ENCODE results near the gene TRIM44. TPM values are rescaled to one million over a fixed set of nuclear protein-coding genes. Genes with fewer than 3 reads are reported as not detected.
"Not testable (repeated sequence)": the region's sequence is repeated elsewhere in the genome, so short reads cannot be mapped to it uniquely, and the experiment has no call there.

The TRIM44 gene
- total RNA-seq, 1 experiment from 2014 or later, result 81.4 TPM

DNA sequence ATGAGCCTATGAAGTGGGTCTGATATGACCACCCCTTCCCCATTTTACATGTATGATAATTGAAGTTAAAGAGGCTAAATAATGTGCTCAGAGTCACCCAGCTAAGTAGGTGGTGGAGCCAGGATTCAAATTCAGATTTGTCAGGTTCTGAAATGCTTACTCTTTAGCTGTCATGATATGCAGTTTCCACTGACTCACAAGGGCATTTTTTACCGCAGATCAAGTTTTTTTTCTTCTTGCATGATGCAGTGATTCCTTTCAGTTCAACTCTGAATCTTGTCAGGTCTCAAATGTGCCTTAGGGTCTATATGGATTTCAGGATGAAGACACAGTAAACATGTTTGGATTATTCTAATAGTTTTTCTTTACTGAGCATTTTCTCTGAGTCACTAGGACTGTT, 12.6 kb upstream of the TRIM44 start:
- Histone ChIP-seq H3K4me3 (ENCODE audit: low read depth, low read length) (no peak overlapping the region), H3K27me3 (replicated peaks; ENCODE audit: control insufficient read depth, insufficient read depth, low read length) (no peaks in the 10 kb centered on the region), H3K4me1 (no peaks in the 10 kb centered on the region), H3K9me3 (no peaks in the 10 kb centered on the region), H3K36me3 (ENCODE audit: control insufficient read depth, insufficient read depth, low read length) (no peaks in the 10 kb centered on the region)
- BruUV-seq (replicated peaks), result no TSS peak
- TF ChIP-seq, protein P1, sequence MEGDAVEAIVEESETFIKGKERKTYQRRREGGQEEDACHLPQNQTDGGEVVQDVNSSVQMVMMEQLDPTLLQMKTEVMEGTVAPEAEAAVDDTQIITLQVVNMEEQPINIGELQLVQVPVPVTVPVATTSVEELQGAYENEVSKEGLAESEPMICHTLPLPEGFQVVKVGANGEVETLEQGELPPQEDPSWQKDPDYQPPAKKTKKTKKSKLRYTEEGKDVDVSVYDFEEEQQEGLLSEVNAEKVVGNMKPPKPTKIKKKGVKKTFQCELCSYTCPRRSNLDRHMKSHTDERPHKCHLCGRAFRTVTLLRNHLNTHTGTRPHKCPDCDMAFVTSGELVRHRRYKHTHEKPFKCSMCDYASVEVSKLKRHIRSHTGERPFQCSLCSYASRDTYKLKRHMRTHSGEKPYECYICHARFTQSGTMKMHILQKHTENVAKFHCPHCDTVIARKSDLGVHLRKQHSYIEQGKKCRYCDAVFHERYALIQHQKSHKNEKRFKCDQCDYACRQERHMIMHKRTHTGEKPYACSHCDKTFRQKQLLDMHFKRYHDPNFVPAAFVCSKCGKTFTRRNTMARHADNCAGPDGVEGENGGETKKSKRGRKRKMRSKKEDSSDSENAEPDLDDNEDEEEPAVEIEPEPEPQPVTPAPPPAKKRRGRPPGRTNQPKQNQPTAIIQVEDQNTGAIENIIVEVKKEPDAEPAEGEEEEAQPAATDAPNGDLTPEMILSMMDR (IDR thresholded peaks at IDR 0.05; ENCODE audit: insufficient read depth in 1 of 2, low read depth in 1 of 2, low read length in 1 of 2, severe bottlenecking in 1 of 2, unreplicated experiment in 1 of 2), result no peak
- CTCF ChIA-PET, result no interaction called here
- no peaks in the 10 kb centered on the region for H3K9me3 Mint-ChIP-seq (ENCODE audit: unreplicated experiment)
- H3K4me1 Mint-ChIP-seq (ENCODE audit: low read depth, unreplicated experiment), result no peaks in the 10 kb centered on the region
- DNase-seq, result no peak
- no peak overlapping the region for H3K27ac Mint-ChIP-seq (ENCODE audit: unreplicated experiment)
- intact Hi-C loops (cut with micrococcal nuclease; ENCODE audit: unreplicated experiment), result no loop called here
- peaks cover 5% of the 10 kb centered on the region for H3K36me3 Mint-ChIP-seq (ENCODE audit: insufficient read depth, unreplicated experiment)
- no peak overlapping the region for H3K4me3 Mint-ChIP-seq (ENCODE audit: unreplicated experiment)
- POLR2A ChIA-PET, result no interaction called here
- H3K27me3 Mint-ChIP-seq (ENCODE audit: insufficient read depth, unreplicated experiment), result peaks cover 6% of the 10 kb centered on the region

DNA sequence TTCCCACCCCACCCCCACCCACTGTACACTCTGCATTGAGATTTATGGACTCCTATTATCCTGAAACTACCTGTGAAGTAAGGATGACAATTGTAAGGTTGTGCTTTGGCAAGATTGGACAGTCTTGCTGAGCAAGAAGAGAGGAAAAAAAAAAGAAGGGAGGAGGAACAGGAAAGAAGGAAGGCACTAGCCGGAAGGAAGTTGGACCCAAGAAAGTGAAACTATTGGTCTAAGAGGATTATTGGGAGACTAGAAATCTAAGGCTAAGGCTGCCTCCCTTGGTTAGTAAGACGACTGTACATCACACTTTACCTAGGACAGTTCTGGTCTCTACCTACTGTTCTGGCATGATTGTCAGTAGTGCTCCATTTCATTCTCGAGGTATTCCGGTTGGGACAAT, 12.1 kb upstream of the TRIM44 start:
- no peaks in the 10 kb centered on the region for H3K9me3 ChIP-seq
- H3K4me1 ChIP-seq, result no peaks in the 10 kb centered on the region
- H3K4me3 ChIP-seq (ENCODE audit: low read depth, low read length), result no peak overlapping the region
- no peaks in the 10 kb centered on the region for H3K27me3 ChIP-seq (replicated peaks; ENCODE audit: control insufficient read depth, insufficient read depth, low read length)
- ChIA-PET CTCF (no interaction called here), POLR2A (no interaction called here)
- no peak for DNase-seq
- peaks cover 5% of the 10 kb centered on the region for H3K36me3 Mint-ChIP-seq (ENCODE audit: insufficient read depth, unreplicated experiment)
- H3K27ac Mint-ChIP-seq (ENCODE audit: unreplicated experiment), result no peak overlapping the region
- peaks cover 6% of the 10 kb centered on the region for H3K27me3 Mint-ChIP-seq (ENCODE audit: insufficient read depth, unreplicated experiment)
- intact Hi-C loops (cut with micrococcal nuclease; ENCODE audit: unreplicated experiment), result no loop called here
- no peaks in the 10 kb centered on the region for H3K9me3 Mint-ChIP-seq (ENCODE audit: unreplicated experiment)
- no peaks in the 10 kb centered on the region for H3K4me1 Mint-ChIP-seq (ENCODE audit: low read depth, unreplicated experiment)
- TF ChIP-seq, protein P1 (IDR thresholded peaks at IDR 0.05; ENCODE audit: insufficient read depth in 1 of 2, low read depth in 1 of 2, low read length in 1 of 2, severe bottlenecking in 1 of 2, unreplicated experiment in 1 of 2), result no peak
- no peaks in the 10 kb centered on the region for H3K36me3 ChIP-seq (ENCODE audit: control insufficient read depth, insufficient read depth, low read length)
- no TSS peak for BruUV-seq (replicated peaks)
- H3K4me3 Mint-ChIP-seq (ENCODE audit: unreplicated experiment), result no peak overlapping the region

DNA sequence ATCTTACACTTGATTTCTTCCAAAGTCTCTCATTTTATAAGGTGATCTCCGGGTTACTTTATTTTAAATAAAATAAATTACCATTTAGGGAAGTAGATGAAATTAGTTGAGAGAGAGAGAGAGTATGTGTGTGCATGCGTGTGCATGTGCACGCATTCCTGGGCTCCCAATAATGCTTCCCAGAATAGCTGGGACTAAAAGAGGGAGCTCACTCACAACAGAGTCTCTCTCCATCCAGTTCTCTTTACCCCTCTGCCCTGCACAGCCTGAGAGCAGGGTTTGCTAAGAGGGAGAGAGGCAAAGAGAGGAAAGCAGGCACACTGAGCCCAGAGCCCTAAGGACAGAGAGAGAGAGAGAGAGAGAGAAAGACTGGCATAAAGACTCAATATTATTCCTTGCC, 11.3 kb upstream of the TRIM44 start:
- H3K27me3 ChIP-seq (replicated peaks; ENCODE audit: control insufficient read depth, insufficient read depth, low read length), result no peaks in the 10 kb centered on the region
- H3K36me3 ChIP-seq (ENCODE audit: control insufficient read depth, insufficient read depth, low read length), result no peaks in the 10 kb centered on the region
- BruUV-seq (replicated peaks), result no TSS peak
- TF ChIP-seq, protein P1 (IDR thresholded peaks at IDR 0.05; ENCODE audit: insufficient read depth in 1 of 2, low read depth in 1 of 2, low read length in 1 of 2, severe bottlenecking in 1 of 2, unreplicated experiment in 1 of 2), result no peak
- DNase-seq, result no peak
- Mint-ChIP-seq H3K9me3 (ENCODE audit: unreplicated experiment) (no peaks in the 10 kb centered on the region), H3K4me1 (ENCODE audit: low read depth, unreplicated experiment) (no peaks in the 10 kb centered on the region), H3K36me3 (ENCODE audit: insufficient read depth, unreplicated experiment) (peaks cover 5% of the 10 kb centered on the region), H3K27me3 (ENCODE audit: insufficient read depth, unreplicated experiment) (peaks cover 6% of the 10 kb centered on the region), H3K4me3 (ENCODE audit: unreplicated experiment) (no peak overlapping the region), H3K27ac (ENCODE audit: unreplicated experiment) (no peak overlapping the region)
- CTCF ChIA-PET, result no interaction called here
- no peaks in the 10 kb centered on the region for H3K4me1 ChIP-seq
- intact Hi-C loops (cut with micrococcal nuclease; ENCODE audit: unreplicated experiment), result no loop called here
- POLR2A ChIA-PET, result no interaction called here
- no peak overlapping the region for H3K4me3 ChIP-seq (ENCODE audit: low read depth, low read length)
- no peaks in the 10 kb centered on the region for H3K9me3 ChIP-seq

- POLR2A ChIA-PET; H3K9me3 Mint-ChIP-seq (ENCODE audit: unreplicated experiment); CTCF ChIA-PET: not testable (repeated sequence)
Measured at GRCh38 chr11:35652786-35653185, 9.8 kb upstream of the TRIM44 start.

More at GRCh38 chr11:35652786-35653185, 9.8 kb upstream of the TRIM44 start:
- H3K27me3 ChIP-seq (replicated peaks; ENCODE audit: control insufficient read depth, insufficient read depth, low read length); H3K27me3 Mint-ChIP-seq (ENCODE audit: insufficient read depth, unreplicated experiment); H3K36me3 ChIP-seq (ENCODE audit: control insufficient read depth, insufficient read depth, low read length); H3K27ac Mint-ChIP-seq (ENCODE audit: unreplicated experiment); H3K4me3 ChIP-seq (ENCODE audit: low read depth, low read length); H3K36me3 Mint-ChIP-seq (ENCODE audit: insufficient read depth, unreplicated experiment); BruUV-seq (replicated peaks); H3K4me1 ChIP-seq; intact Hi-C loops (cut with micrococcal nuclease; ENCODE audit: unreplicated experiment); H3K9me3 ChIP-seq; H3K4me1 Mint-ChIP-seq (ENCODE audit: low read depth, unreplicated experiment); DNase-seq; H3K4me3 Mint-ChIP-seq (ENCODE audit: unreplicated experiment): not testable (repeated sequence)

All from Caco-2 (cell line).